Gastroesophageal sphincter (tissue), 4 donors: Measurements from ENCODE around the gene CEACAM20. TPM values are rescaled to one million over a fixed set of nuclear protein-coding genes. Genes with fewer than 3 reads are reported as not detected.

Source experiments
- ATAC-seq: fragments of 150-250 bp; one replicate; pipeline ENCODE4 v1.9.1; 2016; ENCODE audit warnings: mild to moderate bottlenecking, moderate library complexity
- H3K27ac ChIP-seq, 4 donors: fragments of 200-600 bp; sonication (generic) in 3 of 4; 1 replicate in 3 of 4; 2 replicates in 1 of 4; pipeline ENCODE4 v1.5.1; 2016 to 2019
- H3K27me3 ChIP-seq: fragments of 200-600 bp; sonication (generic); one replicate; pipeline ENCODE4 v1.5.1; 2019
- H3K36me3 ChIP-seq, 2 donors: fragments of 200-600 bp; sonication (generic); one replicate each; pipeline ENCODE4 v1.5.1; 2019; ENCODE audit warnings: control low read depth in 1 of 2
- H3K4me1 ChIP-seq, 3 donors: fragments of 200-600 bp; sonication (generic); 1 replicate in 2 of 3; 2 replicates in 1 of 3; pipeline ENCODE4 v1.5.1; 2016 to 2019; ENCODE audit warnings: control low read depth in 2 of 3
- H3K4me3 ChIP-seq, 2 donors: fragments of 200-600 bp; sonication (generic); one replicate each; pipeline ENCODE4 v1.5.1; 2019; ENCODE audit warnings: mild to moderate bottlenecking in 1 of 2, moderate library complexity in 1 of 2
- H3K9me3 ChIP-seq, 3 donors: fragments of 200-600 bp; sonication (generic); one replicate each; pipeline ENCODE4 v1.5.1; 2017 to 2019; ENCODE audit warnings: control low read depth in 2 of 3
- CTCF ChIP-seq, 4 experiments: fragments of 200-600 bp in 2 of 4; fragments of 450-650 bp in 2 of 4; sonication (generic) in 1 of 4; IDR thresholded peaks; one replicate each; pipeline ENCODE4 v1.5.1; 2017 to 2019; ENCODE audit warnings: antibody characterized with exemption in 4 of 4, mild to moderate bottlenecking in 2 of 4, moderate library complexity in 2 of 4
- EP300 ChIP-seq: sonication (generic); formaldehyde crosslinking; IDR thresholded peaks from one replicate; pipeline ENCODE4 v1.6.1; 2017; ENCODE audit warnings: antibody characterized with exemption, mild to moderate bottlenecking
- POLR2A ChIP-seq, 2 donors: fragments of 450-650 bp; IDR thresholded peaks; one replicate each; pipeline ENCODE4 v1.6.1; 2017; ENCODE audit warnings: antibody characterized with exemption in 2 of 2, mild to moderate bottlenecking in 2 of 2, moderate library complexity in 1 of 2
- POLR2AphosphoS5 ChIP-seq: sonication (generic); formaldehyde crosslinking; IDR thresholded peaks from one replicate; pipeline ENCODE4 v1.6.1; 2017; ENCODE audit warnings: antibody characterized with exemption
- WGBS, 2 donors: methylation state at CpG; one replicate each; pipeline ENCODE4 v1.1.5; 2018; ENCODE audit warnings: low coverage in 1 of 2; 5-methylcytosine and 5-hydroxymethylcytosine counted together
- total RNA-seq, 4 donors: library from RNA; depleted of rRNA; stranded (reverse); fragments of >200 nt; gene quantifications; one replicate each; pipeline ENCODE4 v1.1.0, GENCODE V29; 2016

CEACAM20 gene
- total RNA-seq, 4 donors from 2014 or later, result not detected

GRCh38 chr19:44549507-44549906, 20.0 kb upstream of the CEACAM20 start:
- H3K27me3 ChIP-seq, result peaks cover 13% of the 10 kb centered on the region
- H3K4me3 ChIP-seq, result no peak overlapping the region
- 93 to 95% methylated on average over 2 to 3 of the region's 3 CpGs for WGBS, 2 donors
- no peak for ATAC-seq
- no peaks in the 10 kb centered on the region for H3K4me1 ChIP-seq
- TF ChIP-seq POLR2A (IDR thresholded peaks at IDR 0.05) (no peak), EP300 (no peak), CTCF (IDR thresholded peaks at IDR 0.05) (no peak), POLR2AphosphoS5 (no peak)
- H3K36me3 ChIP-seq, result no peaks in the 10 kb centered on the region
- no peak overlapping the region for H3K27ac ChIP-seq
- no peaks in the 10 kb centered on the region for H3K9me3 ChIP-seq

- Histone ChIP-seq H3K4me3 (no peak overlapping the region), H3K27me3 (peaks cover 18% of the 10 kb centered on the region), H3K4me1 (no peaks in the 10 kb centered on the region), H3K9me3 (no peaks in the 10 kb centered on the region), H3K27ac (no peak overlapping the region), H3K36me3 (no peaks in the 10 kb centered on the region)
- no peak for ATAC-seq
- 67 to 71% methylated on average over 1 to 3 of the region's 4 CpGs for WGBS, 2 donors
- no peak for TF ChIP-seq POLR2A (IDR thresholded peaks at IDR 0.05)
- TF ChIP-seq POLR2AphosphoS5, result no peak
- TF ChIP-seq CTCF (IDR thresholded peaks at IDR 0.05), result no peak
- no peak for TF ChIP-seq EP300
These were observed 19.3 kb upstream of the CEACAM20 start for GRCh38 chr19:44548736-44549135.

GRCh38 chr19:44544031-44544430, 14.6 kb upstream of the CEACAM20 start:
- Histone ChIP-seq H3K27ac (no peak overlapping the region), H3K4me3 (no peak overlapping the region), H3K36me3 (no peaks in the 10 kb centered on the region), H3K27me3 (peaks cover 38% of the 10 kb centered on the region), H3K4me1 (no peaks in the 10 kb centered on the region), H3K9me3 (no peaks in the 10 kb centered on the region)
- WGBS, 2 donors, result 45 to 46% methylated on average over 2 of the region's 2 CpGs
- no peak for TF ChIP-seq POLR2A (IDR thresholded peaks at IDR 0.05)
- TF ChIP-seq CTCF (IDR thresholded peaks at IDR 0.05), result no peak
- no peak for ATAC-seq

GRCh38 chr19:44542671-44543070, 13.2 kb upstream of the CEACAM20 start:
- ATAC-seq, result no peak
- WGBS, 2 donors, result 88% methylated on average over 1 of the region's 1 CpG; no CpG with 5 or more reads in 1 of the 2 donors
- H3K4me3 ChIP-seq, result no peak overlapping the region
- H3K27me3 ChIP-seq, result peaks cover 40% of the 10 kb centered on the region
- TF ChIP-seq POLR2AphosphoS5 (no peak), POLR2A (IDR thresholded peaks at IDR 0.05) (no peak), CTCF (IDR thresholded peaks at IDR 0.05) (no peak), EP300 (no peak)
- H3K9me3 ChIP-seq, result no peaks in the 10 kb centered on the region
- no peak overlapping the region for H3K27ac ChIP-seq
- H3K4me1 ChIP-seq, result no peaks in the 10 kb centered on the region
- H3K36me3 ChIP-seq, result no peaks in the 10 kb centered on the region

GRCh38 chr19:44540736-44541135, 11.3 kb upstream of the CEACAM20 start:
- no peak for ATAC-seq
- Histone ChIP-seq H3K4me1 (no peaks in the 10 kb centered on the region), H3K36me3 (no peaks in the 10 kb centered on the region), H3K27me3 (peaks cover 52% of the 10 kb centered on the region), H3K27ac (no peak overlapping the region), H3K9me3 (no peaks in the 10 kb centered on the region), H3K4me3 (no peak overlapping the region)
- 90 to 100% methylated on average over 3 to 5 of the region's 8 CpGs for WGBS, 2 donors
- TF ChIP-seq EP300 (no peak), CTCF (IDR thresholded peaks at IDR 0.05) (no peak), POLR2A (IDR thresholded peaks at IDR 0.05) (no peak), POLR2AphosphoS5 (no peak)
